Brain microvascular endothelial cell (primary cell): Measurements from ENCODE around the gene LSAMP.

Experiments used
- DNase-seq: peaks from one replicate; pipeline ENCODE4 v3.0.0-alpha.2; 2020
- H3K27ac ChIP-seq: fragments of 250-450 bp; sonication (Bioruptor Pico); 2 replicates; pipeline ENCODE4 v1.5.1; 2020; ENCODE audit warnings: mild to moderate bottlenecking, moderate library complexity
- H3K27me3 ChIP-seq: fragments of 250-450 bp; sonication (Bioruptor Pico); replicated peaks from 2 replicates; pipeline ENCODE4 v1.5.1; 2020; ENCODE audit warnings: mild to moderate bottlenecking
- H3K36me3 ChIP-seq: fragments of 250-450 bp; sonication (Bioruptor Pico); replicated peaks from 2 replicates; pipeline ENCODE4 v1.5.1; 2020; ENCODE audit warnings: mild to moderate bottlenecking
- H3K4me3 ChIP-seq: 2 replicates; pipeline ENCODE4 v1.5.1; 2011; ENCODE audit warnings: low read depth, mild to moderate bottlenecking, control low read depth, low read length, moderate library complexity
- in situ Hi-C: cut with HindIII; loops from 2 replicates; pipeline ENCODE4 v1.10.0; 2017; ENCODE audit warnings: low sequenced_read_pairs, low pct_ligation_motif_present
- TF ChIP-seq, protein P1 (sequence below): IDR thresholded peaks from 2 replicates; pipeline ENCODE4 v1.5.1; 2011; ENCODE audit warnings: low read depth, mild to moderate bottlenecking, moderate library complexity, low read length, control low read depth, inconsistent platforms; ENCODE audit errors: missing control alignments

Gene LSAMP

DNA sequence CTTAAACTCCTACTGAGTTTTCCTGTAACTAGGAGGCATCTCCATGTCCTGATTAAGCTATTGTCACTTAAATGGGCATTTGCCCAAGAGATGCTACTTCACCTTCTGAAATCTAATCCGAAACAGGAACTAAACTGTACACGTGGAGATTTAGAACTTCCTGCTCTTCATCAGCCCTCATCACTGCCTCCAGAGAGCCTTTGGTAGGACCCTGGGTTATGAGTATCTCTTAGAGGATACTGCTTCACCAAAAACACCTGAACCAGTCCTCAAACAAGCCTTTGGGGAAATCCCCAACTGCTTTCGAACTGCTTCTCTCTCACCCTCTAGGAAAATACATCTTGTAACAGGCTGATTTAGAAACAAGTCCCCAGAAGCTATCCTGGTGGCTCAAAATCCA lies 501.7 kb downstream of the LSAMP start:
- Histone ChIP-seq H3K36me3 (no peaks in the 10 kb centered on the region), H3K27me3 (no peaks in the 10 kb centered on the region), H3K27ac (no peak overlapping the region), H3K4me3 (no peak overlapping the region)
- in situ Hi-C loops: no loop called here
- TF ChIP-seq, protein P1, sequence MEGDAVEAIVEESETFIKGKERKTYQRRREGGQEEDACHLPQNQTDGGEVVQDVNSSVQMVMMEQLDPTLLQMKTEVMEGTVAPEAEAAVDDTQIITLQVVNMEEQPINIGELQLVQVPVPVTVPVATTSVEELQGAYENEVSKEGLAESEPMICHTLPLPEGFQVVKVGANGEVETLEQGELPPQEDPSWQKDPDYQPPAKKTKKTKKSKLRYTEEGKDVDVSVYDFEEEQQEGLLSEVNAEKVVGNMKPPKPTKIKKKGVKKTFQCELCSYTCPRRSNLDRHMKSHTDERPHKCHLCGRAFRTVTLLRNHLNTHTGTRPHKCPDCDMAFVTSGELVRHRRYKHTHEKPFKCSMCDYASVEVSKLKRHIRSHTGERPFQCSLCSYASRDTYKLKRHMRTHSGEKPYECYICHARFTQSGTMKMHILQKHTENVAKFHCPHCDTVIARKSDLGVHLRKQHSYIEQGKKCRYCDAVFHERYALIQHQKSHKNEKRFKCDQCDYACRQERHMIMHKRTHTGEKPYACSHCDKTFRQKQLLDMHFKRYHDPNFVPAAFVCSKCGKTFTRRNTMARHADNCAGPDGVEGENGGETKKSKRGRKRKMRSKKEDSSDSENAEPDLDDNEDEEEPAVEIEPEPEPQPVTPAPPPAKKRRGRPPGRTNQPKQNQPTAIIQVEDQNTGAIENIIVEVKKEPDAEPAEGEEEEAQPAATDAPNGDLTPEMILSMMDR: no peak
- no peak for DNase-seq

DNA sequence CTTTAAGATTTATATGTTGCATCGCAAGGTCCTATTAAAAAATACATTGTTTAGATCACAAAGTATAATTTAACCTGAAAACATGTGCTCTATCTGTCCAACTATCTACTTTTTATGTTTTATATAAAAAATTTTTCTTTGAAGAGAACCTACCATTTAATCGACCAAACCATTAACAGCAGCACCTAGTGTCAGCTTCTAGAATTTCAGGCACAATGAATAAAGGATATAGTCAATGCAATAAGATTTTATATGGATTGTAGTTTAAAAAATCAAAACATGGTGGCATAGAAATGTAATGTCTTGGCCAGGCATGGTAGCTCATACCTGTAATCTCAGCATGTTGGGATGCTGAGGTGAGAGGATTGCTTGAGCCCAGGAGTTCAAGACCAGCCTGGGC lies 508.2 kb downstream of the LSAMP start:
- no peaks in the 10 kb centered on the region for H3K36me3 ChIP-seq
- in situ Hi-C loops: no loop called here
- H3K27me3 ChIP-seq: no peaks in the 10 kb centered on the region
- TF ChIP-seq, protein P1: peak; percentile 47
- H3K4me3 ChIP-seq: no peak overlapping the region
- peak; percentile 3 for DNase-seq
- H3K27ac ChIP-seq: no peak overlapping the region

- TF ChIP-seq, protein P1: no peak
- H3K27me3 ChIP-seq: no peaks in the 10 kb centered on the region
- in situ Hi-C loops: no loop called here
- no peak overlapping the region for H3K4me3 ChIP-seq
- H3K36me3 ChIP-seq: no peaks in the 10 kb centered on the region
- DNase-seq: no peak
- H3K27ac ChIP-seq: no peak overlapping the region
These were observed 512.5 kb downstream of the LSAMP start for GRCh38 chr3:115932807-115933206.

DNA sequence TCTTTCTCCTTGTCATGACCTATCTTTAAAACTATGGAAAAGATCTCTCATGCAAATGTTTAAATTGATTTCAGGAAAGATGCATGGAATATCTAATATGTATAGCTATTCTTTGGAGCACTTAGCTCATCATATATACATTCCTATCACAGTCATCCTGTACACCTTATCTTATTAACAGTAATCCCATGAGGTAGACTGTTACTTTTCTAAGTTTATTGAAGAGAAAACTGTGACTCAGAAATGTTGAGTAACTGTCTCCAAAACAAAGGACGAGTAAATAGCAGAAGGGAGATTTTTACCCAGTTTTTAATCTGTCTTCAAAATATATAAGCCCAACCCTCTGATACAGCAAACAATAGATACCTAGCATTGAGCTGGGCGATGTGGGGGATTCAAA lies 513.7 kb downstream of the LSAMP start:
- DNase-seq: no peak
- Histone ChIP-seq H3K4me3 (no peak overlapping the region), H3K27ac (no peak overlapping the region), H3K36me3 (no peaks in the 10 kb centered on the region), H3K27me3 (no peaks in the 10 kb centered on the region)
- in situ Hi-C loops: no loop called here
- TF ChIP-seq, protein P1: no peak

- no peaks in the 10 kb centered on the region for H3K36me3 ChIP-seq
- in situ Hi-C loops: no loop called here
- no peaks in the 10 kb centered on the region for H3K27me3 ChIP-seq
- TF ChIP-seq, protein P1: no peak
- H3K27ac ChIP-seq: no peak overlapping the region
- no peak for DNase-seq
- H3K4me3 ChIP-seq: no peak overlapping the region
These were observed 514.4 kb downstream of the LSAMP start for GRCh38 chr3:115930922-115931321.

GRCh38 chr3:115930168-115930567 lies 515.1 kb downstream of the LSAMP start:
- TF ChIP-seq, protein P1: no peak
- H3K36me3 ChIP-seq: no peaks in the 10 kb centered on the region
- in situ Hi-C loops: no loop called here
- H3K27me3 ChIP-seq: no peaks in the 10 kb centered on the region
- H3K27ac ChIP-seq: no peak overlapping the region
- no peak for DNase-seq
- no peak overlapping the region for H3K4me3 ChIP-seq
